ENCODE measurements around the gene KLHL22.

KLHL22 gene

DNA sequence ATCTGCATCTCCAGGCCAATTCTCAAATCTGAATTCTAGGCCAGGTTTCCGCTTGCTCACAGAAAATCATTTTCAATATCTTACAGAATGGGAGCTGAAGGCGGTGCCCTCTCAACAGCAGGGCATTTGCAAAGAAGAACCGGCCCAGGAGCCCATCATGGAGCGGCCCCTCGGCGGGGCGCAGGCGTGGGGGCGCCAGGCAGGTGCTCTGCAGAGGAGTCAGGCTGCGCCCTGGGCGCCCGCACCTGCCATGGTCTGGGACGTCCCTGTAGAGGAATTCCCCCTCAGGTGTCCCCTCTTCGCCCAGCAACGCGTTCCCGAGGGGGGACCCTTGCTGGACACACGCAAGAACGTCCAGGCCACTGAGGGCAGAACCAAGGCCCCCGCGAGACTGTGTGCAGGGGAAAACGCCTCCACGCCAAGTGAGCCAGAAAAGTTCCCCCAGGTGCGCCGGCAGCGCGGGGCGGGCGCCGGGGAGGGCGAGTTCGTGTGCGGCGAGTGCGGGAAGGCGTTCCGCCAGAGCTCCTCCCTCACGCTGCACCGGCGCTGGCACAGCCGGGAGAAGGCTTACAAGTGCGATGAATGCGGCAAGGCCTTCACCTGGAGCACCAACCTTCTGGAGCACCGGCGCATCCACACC, 90.2 kb downstream of the KLHL22 start:
- H4K20me1 ChIP-seq: peaks cover 63% of the 10 kb centered on the region
- H3K9me3 ChIP-seq: no peaks in the 10 kb centered on the region
- TF ChIP-seq Cebpa-rat (IDR thresholded peaks at IDR 0.05): no peak
- peak overlapping the region; percentile 59 for H3K4me2 ChIP-seq
- H3K9ac ChIP-seq: no peak overlapping the region
- peaks cover 36% of the 10 kb centered on the region for H3K4me1 ChIP-seq
- H3K36me3 ChIP-seq: peaks cover 80% of the 10 kb centered on the region
- H3K27me3 ChIP-seq: no peaks in the 10 kb centered on the region
- H3K27ac ChIP-seq: no peak overlapping the region
- H3K4me3 ChIP-seq: no peak overlapping the region

DNA sequence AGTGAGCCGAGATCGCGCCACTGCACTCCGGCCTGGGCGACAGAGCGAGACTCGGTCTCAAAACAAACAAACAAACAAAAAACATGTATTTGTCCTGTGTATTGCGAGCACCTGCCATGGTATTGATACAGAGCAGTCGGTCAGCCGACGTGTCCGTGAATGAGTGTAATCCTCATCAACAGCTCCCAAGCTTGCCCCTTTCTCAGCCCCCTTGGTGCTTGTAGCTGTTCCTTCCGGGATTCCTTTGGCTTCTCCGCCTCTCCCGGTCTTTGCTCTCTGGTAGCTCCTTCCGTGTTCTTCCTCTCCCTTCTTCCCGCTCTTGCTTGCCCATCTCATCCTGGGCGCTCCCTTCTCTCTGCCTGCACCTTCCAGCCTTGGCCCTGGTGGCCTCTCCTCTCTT, 90.7 kb downstream of the KLHL22 start:
- Histone ChIP-seq H3K9ac (no peak overlapping the region), H3K4me2 (0 out of 2 replicates have a peak overlapping the region, but pooled peaks have one; percentile 59), H3K27ac (no peak overlapping the region), H3K4me3 (no peak overlapping the region), H3K27me3 (no peaks in the 10 kb centered on the region), H4K20me1 (peaks cover 68% of the 10 kb centered on the region), H3K4me1 (peaks cover 42% of the 10 kb centered on the region), H3K36me3 (peaks cover 83% of the 10 kb centered on the region), H3K9me3 (no peaks in the 10 kb centered on the region)
- TF ChIP-seq Cebpa-rat (IDR thresholded peaks at IDR 0.05): no peak

DNA sequence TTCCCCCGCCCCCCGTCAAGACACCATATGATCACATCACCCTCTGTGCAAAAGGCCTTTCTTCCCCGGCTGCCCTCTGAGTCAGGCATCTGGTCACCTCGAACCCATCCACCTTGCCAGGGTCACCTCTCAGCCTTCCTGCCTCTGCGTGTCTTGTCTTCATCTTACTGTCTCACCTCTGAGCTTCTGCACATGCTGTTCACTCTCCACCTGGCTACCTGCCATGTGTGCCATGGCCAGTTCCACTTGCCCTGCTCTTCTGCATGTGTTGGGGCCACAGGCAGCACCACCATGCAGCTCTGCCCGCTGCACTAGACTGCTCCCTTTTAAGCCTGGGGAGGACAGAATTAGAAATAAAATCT, 91.8 kb downstream of the KLHL22 start:
- Histone ChIP-seq H4K20me1 (peaks cover 79% of the 10 kb centered on the region), H3K4me2 (no peak overlapping the region), H3K4me1 (peaks cover 44% of the 10 kb centered on the region), H3K9me3 (no peaks in the 10 kb centered on the region), H3K36me3 (peaks cover 80% of the 10 kb centered on the region), H3K27ac (no peak overlapping the region), H3K9ac (no peak overlapping the region), H3K27me3 (no peaks in the 10 kb centered on the region), H3K4me3 (no peak overlapping the region)
- no peak for TF ChIP-seq Cebpa-rat (IDR thresholded peaks at IDR 0.05)

DNA sequence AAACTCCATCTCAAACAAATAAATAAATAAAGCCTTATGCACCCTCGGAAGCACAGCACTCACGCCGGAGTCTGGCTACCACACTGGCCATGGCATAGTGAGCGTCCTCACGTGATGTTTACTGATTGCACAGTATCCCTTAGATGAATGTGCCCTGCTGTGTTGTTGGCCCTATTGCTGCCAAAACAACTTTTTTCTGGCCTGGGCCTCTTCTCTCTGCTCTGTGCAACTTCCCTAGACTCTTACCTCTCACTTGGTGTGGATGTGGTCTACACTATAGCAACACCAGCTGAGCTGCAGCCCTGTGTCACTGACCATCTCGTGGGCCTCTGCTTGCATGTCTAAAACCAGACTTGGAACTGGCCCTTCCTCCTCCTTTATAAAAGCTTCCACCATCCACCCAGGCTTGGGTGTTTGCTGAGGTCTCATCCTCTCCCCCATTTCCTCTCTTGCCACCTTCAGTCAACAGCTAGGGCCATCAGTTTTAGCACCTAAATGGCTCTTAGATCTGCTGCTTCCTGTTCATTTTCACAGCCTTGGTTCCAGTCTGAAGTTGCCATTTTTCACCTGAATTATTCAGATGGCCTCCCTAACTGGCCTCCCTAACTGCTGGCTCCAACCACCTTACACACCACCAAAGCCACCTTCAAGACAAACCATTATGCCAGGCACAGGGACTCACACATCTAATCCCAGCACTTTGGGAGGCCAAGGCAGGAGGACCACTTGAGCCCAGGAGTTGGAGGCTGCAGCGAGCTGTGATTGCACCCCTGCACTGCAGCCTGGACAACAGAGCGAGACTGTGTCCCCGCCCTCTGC, 92.4 kb downstream of the KLHL22 start:
- Histone ChIP-seq H3K4me1 (peaks cover 44% of the 10 kb centered on the region), H3K27me3 (no peaks in the 10 kb centered on the region), H3K4me2 (no peak overlapping the region), H3K4me3 (no peak overlapping the region), H3K9me3 (no peaks in the 10 kb centered on the region), H4K20me1 (peaks cover 85% of the 10 kb centered on the region), H3K9ac (no peak overlapping the region), H3K36me3 (peaks cover 79% of the 10 kb centered on the region), H3K27ac (no peak overlapping the region)
- no peak for TF ChIP-seq Cebpa-rat (IDR thresholded peaks at IDR 0.05)

DNA sequence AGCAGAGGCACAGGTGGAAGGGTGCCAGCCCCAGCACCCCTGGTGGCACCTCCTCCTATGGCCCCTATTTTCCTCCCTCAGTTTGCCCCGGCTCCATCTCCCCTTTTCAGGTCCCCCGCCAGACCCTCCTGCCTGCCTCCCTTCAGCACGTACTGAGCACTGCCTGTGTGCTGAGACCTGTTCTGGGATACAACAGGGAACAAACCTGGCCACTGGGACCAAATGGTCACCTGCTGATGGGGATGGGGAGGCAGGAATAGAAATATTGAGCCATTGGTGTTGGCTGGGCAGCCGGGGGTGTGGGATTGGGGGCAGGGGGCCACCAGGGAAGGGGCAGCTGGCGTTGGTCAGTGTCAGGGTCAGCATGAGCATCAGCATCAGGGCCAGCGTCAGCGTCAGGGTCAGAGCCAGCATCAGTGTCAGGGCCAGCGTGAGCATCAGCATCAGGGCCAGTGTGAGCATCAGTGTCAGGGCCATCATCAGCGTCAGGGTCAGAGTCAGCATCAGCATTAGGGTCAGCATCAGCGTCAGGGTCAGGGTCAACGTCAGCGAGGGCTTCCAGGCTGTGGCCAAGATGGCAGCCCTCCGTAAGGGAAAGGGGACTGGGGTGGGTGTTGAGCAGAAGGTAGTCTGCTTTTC, 94.1 kb downstream of the KLHL22 start:
- Histone ChIP-seq H4K20me1 (peaks cover 85% of the 10 kb centered on the region), H3K36me3 (peaks cover 64% of the 10 kb centered on the region), H3K27me3 (no peaks in the 10 kb centered on the region), H3K4me3 (no peak overlapping the region), H3K27ac (no peak overlapping the region), H3K9me3 (no peaks in the 10 kb centered on the region), H3K4me1 (peaks cover 44% of the 10 kb centered on the region), H3K9ac (no peak overlapping the region), H3K4me2 (peak overlapping the region; percentile 52)
- TF ChIP-seq Cebpa-rat (IDR thresholded peaks at IDR 0.05): no peak

DNA sequence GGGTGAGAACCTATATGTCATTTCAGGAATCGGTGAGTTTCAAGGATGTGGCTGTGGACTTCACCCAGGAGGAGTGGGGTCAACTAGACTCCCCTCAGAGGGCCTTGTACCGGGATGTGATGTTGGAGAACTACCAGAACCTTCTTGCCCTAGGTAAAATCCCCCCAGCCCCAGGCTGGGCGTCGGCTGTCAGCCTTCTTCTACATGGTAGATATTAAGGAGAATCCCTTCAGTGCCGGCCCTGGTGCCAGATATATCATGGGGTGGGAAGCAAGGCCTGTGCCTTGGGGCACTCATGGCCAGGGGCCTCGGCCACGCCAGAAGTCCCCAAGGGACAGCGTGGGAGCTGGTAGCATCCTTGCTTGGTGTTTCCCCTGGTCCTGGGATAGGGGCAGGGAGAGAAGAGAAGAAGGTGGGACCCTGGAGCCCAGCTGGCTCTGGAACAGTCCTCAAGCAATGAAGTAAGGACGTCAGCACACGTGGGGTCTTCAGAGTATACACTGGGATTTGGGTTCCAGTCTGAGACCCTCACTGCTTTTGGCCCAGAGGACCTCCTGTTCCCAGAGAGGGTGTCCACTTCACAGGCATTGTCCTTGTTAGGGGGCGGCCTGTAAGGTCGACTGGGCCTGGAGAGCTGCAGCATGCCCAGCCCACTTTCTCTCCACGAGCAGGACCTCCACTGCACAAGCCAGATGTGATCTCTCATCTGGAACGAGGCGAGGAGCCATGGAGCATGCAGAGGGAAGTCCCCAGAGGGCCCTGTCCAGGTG, 94.8 kb downstream of the KLHL22 start:
- no peaks in the 10 kb centered on the region for H3K9me3 ChIP-seq
- peaks cover 57% of the 10 kb centered on the region for H3K36me3 ChIP-seq
- TF ChIP-seq Cebpa-rat (IDR thresholded peaks at IDR 0.05): no peak
- peaks cover 44% of the 10 kb centered on the region for H3K4me1 ChIP-seq
- peaks cover 85% of the 10 kb centered on the region for H4K20me1 ChIP-seq
- H3K4me3 ChIP-seq: no peak overlapping the region
- H3K9ac ChIP-seq: peak overlapping the region; percentile 11; the same call in 1 of the 2 replicates
- H3K4me2 ChIP-seq: peak overlapping the region; percentile 52
- H3K27ac ChIP-seq: no peak overlapping the region
- no peaks in the 10 kb centered on the region for H3K27me3 ChIP-seq

DNA sequence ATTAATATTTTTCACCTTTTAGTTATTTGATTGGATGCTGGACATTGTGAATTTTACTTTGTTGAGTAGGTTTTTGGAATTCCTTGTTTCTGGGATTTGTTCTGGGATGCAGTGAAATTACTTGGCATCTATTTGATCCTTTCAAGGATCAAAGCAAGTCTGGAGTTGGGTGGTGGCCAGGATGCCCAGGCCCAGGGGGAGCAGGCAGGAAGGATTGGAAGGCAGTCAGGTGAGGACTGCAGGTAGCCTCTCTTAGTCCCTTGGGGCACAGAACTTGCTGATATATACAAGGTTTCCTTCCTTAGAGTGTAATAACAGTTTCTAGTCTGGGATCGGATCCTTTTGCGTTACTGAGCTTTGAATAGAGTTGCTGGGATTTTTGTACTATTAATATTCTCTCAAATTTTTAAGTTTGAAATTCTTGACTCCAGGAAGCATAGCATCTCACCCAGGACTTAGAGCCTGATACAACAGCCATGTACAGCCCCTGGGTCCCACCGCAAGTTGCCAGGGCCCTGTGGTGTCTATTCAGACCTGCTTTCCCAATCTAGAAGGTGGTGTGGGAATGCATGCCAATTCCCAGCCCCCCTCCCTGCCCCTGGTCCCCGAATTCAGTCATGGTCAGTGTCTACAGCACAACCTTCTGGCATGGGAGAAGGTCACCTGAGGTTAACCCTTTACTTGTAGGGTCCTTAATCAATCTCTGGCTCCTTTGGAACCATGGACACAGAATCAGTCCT, 95.6 kb downstream of the KLHL22 start:
- H3K9ac ChIP-seq: 0 out of 2 replicates have a peak overlapping the region, but pooled peaks have one; percentile 11
- H3K4me1 ChIP-seq: peaks cover 44% of the 10 kb centered on the region
- no peaks in the 10 kb centered on the region for H3K9me3 ChIP-seq
- no peak overlapping the region for H3K27ac ChIP-seq
- no peak for TF ChIP-seq Cebpa-rat (IDR thresholded peaks at IDR 0.05)
- H3K4me3 ChIP-seq: no peak overlapping the region
- peaks cover 50% of the 10 kb centered on the region for H3K36me3 ChIP-seq
- peaks cover 85% of the 10 kb centered on the region for H4K20me1 ChIP-seq
- no peaks in the 10 kb centered on the region for H3K27me3 ChIP-seq
- H3K4me2 ChIP-seq: peak overlapping the region; percentile 52; the same call in 1 of the 2 replicates

DNA sequence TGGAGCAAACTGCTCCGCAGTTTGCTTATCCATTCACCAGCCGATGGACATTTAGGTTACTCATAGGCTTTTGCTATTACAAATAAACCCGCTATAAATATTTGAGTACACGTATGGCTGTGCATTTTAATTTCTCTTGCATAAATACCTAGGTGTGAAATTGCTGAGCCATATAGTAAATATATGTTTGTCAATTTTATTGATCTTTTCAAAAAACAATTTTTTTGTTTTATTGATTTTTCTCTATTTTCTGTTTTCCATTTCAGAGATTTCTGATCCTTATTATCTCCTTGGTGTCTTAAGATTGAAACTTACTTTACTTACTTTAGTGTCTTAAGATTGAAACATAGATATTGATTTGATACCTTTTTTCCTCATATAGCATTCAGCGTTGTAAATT, 97.2 kb downstream of the KLHL22 start:
- TF ChIP-seq Cebpa-rat (IDR thresholded peaks at IDR 0.05): no peak
- Histone ChIP-seq H3K4me3 (no peak overlapping the region), H4K20me1 (peaks cover 78% of the 10 kb centered on the region), H3K9ac (no peak overlapping the region), H3K27ac (no peak overlapping the region), H3K9me3 (no peaks in the 10 kb centered on the region), H3K4me2 (no peak overlapping the region), H3K36me3 (peaks cover 33% of the 10 kb centered on the region), H3K4me1 (peaks cover 51% of the 10 kb centered on the region), H3K27me3 (no peaks in the 10 kb centered on the region)

DNA sequence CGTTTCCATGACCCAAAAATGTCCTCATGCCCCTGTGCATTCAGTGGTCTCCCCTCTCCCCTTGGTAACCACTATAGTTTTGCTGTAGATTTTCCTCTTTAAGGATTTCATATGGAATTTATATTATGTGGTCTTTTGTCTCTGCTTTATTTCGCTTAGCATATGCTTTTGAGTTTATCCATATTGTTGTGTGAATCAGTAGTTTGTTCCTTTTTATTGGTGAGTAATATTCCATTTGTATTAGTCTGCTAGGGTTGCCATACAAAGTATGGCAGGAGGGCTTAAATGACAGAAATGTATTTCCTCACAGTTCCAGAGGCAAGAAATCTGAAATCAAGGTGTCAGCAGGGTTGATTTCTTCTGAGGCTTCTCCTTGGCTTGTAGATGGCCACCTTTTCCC, 98.1 kb downstream of the KLHL22 start:
- Histone ChIP-seq H3K27me3 (no peaks in the 10 kb centered on the region), H3K36me3 (peaks cover 24% of the 10 kb centered on the region; the same call in 1 of the 2 replicates), H4K20me1 (peaks cover 72% of the 10 kb centered on the region), H3K9ac (no peak overlapping the region), H3K9me3 (no peaks in the 10 kb centered on the region), H3K4me1 (peaks cover 56% of the 10 kb centered on the region), H3K4me2 (peak overlapping the region; percentile 98), H3K4me3 (no peak overlapping the region), H3K27ac (no peak overlapping the region)
- TF ChIP-seq Cebpa-rat (IDR thresholded peaks at IDR 0.05): no peak

Measured in BLaER1 (cell line).